HG02642 (cell line): ENCODE results near the gene GRPR.
A peak's percentile ranks its signal among the peaks of the same experiment; 100 is the strongest.
"Not testable (repeated sequence)": the region's sequence is repeated elsewhere in the genome, so short reads cannot be mapped to it uniquely, and the experiment has no call there.

Experiments used
- ATAC-seq: cut with Tn5 transposase; IDR thresholded peaks from one replicate; pipeline ENCODE4 v1.9.1; 2021; ENCODE audit warnings: mild to moderate bottlenecking; ENCODE audit not compliant: unreplicated experiment, poor library complexity

The GRPR gene

DNA sequence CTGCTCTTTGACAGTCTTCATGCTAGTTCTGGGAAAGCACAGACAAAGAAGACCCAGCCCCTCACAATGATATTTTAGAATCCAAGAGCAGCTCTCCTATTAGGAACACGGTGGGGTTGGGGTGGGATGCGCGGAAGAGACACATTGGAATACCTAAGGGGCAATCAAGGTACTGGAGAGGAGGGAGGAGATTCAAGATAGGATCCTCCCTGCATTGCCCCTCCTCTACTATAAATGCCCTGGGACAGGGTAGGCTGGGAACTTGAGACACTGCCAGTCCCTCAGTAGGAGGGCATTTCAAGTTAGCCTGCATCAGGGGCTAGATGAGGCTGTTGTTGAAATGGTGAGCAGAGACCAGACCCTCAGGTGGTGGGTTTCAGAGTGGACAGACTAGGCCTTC lies 49.0 kb downstream of the GRPR start:
- ATAC-seq = no peak

DNA sequence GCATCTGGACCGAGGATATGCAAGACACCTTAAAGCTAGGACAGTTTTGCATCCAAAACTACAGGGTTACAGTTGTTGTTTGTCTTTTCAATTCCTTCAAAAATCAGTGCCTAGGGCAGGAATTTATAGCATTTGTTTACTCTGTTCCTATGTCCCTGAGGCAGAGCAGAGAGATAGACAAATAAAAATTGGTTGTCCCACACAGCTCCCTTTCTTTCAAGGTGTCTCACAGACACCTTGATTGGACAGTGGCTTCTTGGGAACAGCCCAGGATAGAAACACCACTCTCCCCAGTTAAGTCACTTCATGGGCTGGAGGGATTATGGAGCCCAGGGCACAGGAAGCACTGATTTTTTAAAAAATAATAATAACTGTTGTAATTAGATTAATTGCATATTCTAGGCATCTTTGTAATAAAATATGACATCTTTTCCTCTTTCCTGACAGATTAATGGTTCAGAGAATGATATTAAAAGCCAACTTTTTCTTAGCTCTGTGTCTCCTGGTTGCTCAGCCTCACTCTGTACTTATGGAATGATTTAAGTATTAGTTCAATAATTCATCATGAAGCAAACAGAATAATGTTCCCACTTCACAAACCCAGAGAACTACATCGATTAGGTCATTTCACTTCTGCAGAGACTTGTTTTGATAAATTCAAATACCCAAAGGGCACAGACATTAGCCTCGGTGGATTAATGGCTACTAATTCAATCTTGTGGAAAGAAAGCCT lies 52.1 kb downstream of the GRPR start:
- no peak for ATAC-seq

DNA sequence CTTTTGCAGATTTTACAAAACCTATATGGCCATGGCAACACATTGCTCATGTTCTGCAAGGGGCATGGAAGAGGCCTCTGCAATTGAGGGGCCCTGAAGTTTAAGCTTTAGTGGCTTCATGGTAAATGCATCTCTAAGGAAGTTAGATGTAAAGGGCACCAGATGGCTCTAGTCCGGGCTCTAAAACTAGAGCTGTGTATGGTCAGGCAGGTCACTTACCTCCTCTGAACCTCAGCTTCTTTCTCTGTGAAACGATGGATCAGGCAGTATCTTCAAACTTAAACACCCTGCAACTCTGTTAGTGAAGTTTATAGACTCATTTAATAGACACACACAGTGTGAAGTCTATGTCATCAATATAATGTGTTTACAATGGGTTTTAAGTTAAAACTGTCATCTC lies 53.9 kb downstream of the GRPR start:
- no peak for ATAC-seq

- ATAC-seq = not testable (repeated sequence)
These were observed 60.5 kb downstream of the GRPR start for GRCh38 chrX:16183843-16184242.

DNA sequence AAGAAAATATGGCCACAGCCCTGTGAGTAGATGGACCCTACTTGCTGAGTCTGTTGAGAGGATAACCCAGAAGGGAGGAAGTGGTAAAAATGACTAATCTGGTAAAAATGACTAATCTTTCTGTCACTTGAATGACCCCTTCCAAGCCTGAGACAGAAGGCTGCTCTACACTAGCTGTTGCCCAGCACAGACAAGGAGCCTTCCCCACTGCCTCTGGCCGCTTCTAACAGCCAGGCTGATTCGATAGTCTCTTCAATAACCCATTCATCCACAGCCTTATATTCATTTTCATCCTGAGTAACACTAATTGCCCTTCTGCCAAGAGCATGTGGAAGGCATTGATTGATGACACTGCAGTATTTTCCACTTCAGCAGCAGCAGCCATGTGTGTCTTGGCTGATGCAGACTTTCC lies 62.4 kb downstream of the GRPR start:
- peak; percentile 85 for ATAC-seq

DNA sequence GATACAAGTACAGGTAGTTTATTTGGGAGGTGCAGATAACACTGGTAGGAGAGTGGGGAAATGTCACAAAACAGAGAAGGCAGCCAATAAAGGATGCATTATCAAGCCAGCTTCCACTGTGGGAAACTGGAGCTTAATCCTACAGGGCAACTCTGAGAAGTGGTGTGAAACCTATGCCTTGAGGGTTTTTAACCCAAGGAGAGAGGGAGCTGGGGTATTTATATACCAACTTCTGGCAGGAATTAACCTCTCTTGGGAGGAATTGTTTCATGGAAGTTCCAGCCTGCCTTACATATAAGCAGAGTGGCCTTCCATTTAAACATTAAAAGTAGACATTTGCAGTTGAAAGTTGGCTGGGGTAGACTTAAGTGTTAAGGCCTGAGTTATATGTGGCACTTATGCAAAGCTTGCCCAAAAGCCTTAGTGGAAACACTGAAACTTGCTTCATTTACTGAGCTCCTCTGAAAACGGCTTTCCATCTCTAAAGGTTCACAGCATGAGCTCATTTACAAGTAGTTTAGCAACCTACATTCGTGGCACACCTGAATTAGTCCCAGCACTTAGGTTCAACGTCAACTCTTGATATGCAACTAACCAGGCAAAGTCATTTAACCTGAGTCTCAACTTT lies 63.1 kb downstream of the GRPR start:
- ATAC-seq = no peak

- ATAC-seq = no peak
These were observed 63.8 kb downstream of the GRPR start for GRCh38 chrX:16187024-16187760.

DNA sequence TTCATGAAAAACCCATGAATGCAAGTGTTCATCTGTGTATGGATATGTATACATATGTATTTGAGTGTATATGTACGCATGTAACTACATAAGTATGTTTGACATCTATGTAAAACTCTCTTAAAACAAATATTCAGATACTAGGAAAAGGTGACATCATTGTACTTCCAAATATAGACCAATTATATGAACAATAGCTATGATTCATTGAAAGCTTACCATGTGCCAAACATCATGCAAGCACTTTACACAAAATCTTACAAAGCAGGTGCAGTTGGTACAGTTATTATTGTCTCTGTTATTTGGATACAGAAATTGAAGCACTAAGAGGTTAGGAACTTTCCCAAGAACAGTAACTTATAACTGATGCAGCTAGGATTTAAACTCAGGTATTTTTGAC lies 65.3 kb downstream of the GRPR start:
- no peak for ATAC-seq

DNA sequence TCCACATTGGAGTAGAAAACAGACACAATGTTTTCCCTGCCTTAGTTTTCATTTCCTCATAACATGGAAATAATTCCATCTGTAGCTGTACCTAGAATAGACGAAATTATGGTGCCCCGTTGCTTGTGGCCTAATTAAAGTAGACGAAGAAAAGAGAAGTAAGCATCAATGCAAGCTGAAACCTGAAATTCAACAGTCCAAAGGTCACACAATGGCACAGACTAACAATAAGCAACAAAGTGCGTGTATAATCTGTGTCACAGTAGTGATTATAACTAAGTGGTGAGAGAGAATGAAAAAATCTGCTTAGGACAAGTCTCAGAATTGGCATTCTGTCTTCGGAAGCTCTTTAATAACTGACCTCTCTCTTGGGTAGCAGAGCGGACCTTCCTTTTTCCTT lies 68.2 kb downstream of the GRPR start:
- ATAC-seq = no peak

DNA sequence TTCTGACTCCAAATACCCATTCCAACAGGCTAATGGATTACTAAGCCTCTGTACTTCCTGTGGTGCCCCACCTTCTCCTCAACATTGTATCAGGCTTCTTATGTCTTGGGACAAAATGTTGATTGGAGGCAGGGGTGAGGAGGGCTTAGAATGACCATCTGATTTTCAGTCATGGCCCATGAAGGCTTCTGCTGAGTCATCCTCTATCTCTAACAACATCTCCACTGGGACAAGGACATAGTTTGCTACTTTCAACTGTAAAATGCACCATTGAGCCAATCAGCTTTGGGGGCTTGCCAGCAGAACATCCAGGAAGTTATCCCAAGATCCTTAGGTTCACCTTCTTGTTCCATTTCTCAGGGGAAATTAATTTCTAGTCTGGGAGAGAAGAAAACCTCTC lies 73.5 kb downstream of the GRPR start:
- ATAC-seq = no peak

GRCh38 chrX:16199343-16199742 lies 76.0 kb downstream of the GRPR start:
- ATAC-seq = no peak

DNA sequence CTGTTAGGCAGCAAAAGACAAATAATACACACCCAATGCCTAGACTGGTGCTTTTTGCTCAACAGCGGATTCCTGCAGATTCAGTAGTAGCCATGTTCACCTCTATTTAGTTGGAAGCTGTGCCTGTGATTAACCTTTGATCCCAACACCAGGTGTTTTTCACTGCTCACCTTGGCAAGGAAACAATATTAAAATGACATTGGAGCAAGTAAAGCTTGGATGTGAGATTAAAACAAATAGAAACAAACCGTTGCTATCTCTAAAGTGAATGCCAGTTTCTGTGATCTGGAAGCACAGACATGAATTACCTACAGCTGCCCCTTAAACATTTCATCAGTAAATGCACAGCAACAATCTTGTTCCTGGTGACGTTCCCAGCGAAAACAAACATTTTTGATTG lies 79.6 kb downstream of the GRPR start:
- ATAC-seq = no peak
